NCI-H2081 treated with DMSO at 0.1 percent for 48 hours (cell line): ENCODE measurements around the gene KPNA5.
"Not testable (repeated sequence)": the region's sequence is repeated elsewhere in the genome, so short reads cannot be mapped to it uniquely, and the experiment has no call there.

ENCODE experiments used
- DNase-seq: peaks from one replicate; lab custom pipeline; 2025; lab: John Stamatoyannopoulos, UW

KPNA5 gene

GRCh38 chr6:116703888-116704287, 22.9 kb downstream of the KPNA5 start:
- not testable (repeated sequence) for DNase-seq

- no peak for DNase-seq
Observed at GRCh38 chr6:116705917-116706316, 24.9 kb downstream of the KPNA5 start.

- no peak for DNase-seq
Observed at GRCh38 chr6:116714296-116714695, 33.3 kb downstream of the KPNA5 start.

GRCh38 chr6:116714761-116715160, 33.8 kb downstream of the KPNA5 start:
- no peak for DNase-seq

- DNase-seq: no peak
Observed at GRCh38 chr6:116726947-116727346, 45.9 kb downstream of the KPNA5 start.

GRCh38 chr6:116730513-116730912, 49.5 kb downstream of the KPNA5 start:
- no peak for DNase-seq

- DNase-seq: no peak
Observed at GRCh38 chr6:116737004-116737403, 56.0 kb downstream of the KPNA5 start.

- DNase-seq: not testable (repeated sequence)
Observed at GRCh38 chr6:116740486-116740885, 59.5 kb downstream of the KPNA5 start.

- no peak for DNase-seq
Observed at GRCh38 chr6:116741571-116741970, 60.6 kb downstream of the KPNA5 start.

GRCh38 chr6:116745176-116745575, 64.2 kb downstream of the KPNA5 start:
- no peak for DNase-seq

- DNase-seq: no peak
Observed at GRCh38 chr6:116761779-116762178, 80.8 kb downstream of the KPNA5 start.

- DNase-seq: no peak
Observed at GRCh38 chr6:116762235-116762634, 81.2 kb downstream of the KPNA5 start.

- DNase-seq: no peak
Observed at GRCh38 chr6:116763048-116763447, 82.0 kb downstream of the KPNA5 start.

- no peak for DNase-seq
Observed at GRCh38 chr6:116763906-116764628, 83.1 kb downstream of the KPNA5 start.

- no peak for DNase-seq
Observed at GRCh38 chr6:116764629-116764960, 83.6 kb downstream of the KPNA5 start.

- no peak for DNase-seq
Observed at GRCh38 chr6:116764961-116765841, 84.2 kb downstream of the KPNA5 start, which contains the start of gene FAM162B. FAM162B (minus strand) TSS chr6:116765719; CDS start chr6:116765576, 143 bp downstream.

- DNase-seq: no peak
Observed at GRCh38 chr6:116766506-116767176, 85.6 kb downstream of the KPNA5 start.

- no peak for DNase-seq
Observed at GRCh38 chr6:116767715-116768114, 86.7 kb downstream of the KPNA5 start.

GRCh38 chr6:116772450-116772849, 91.4 kb downstream of the KPNA5 start:
- no peak for DNase-seq

- no peak for DNase-seq
Observed at GRCh38 chr6:116773886-116774285, 92.9 kb downstream of the KPNA5 start.

- no peak for DNase-seq
Observed at GRCh38 chr6:116779573-116780164, 98.7 kb downstream of the KPNA5 start.

- DNase-seq: no peak
Observed at GRCh38 chr6:116783852-116784251, 102.8 kb downstream of the KPNA5 start.
